Measurements from ENCODE around the gene TRAPPC6A.

The TRAPPC6A gene

DNA sequence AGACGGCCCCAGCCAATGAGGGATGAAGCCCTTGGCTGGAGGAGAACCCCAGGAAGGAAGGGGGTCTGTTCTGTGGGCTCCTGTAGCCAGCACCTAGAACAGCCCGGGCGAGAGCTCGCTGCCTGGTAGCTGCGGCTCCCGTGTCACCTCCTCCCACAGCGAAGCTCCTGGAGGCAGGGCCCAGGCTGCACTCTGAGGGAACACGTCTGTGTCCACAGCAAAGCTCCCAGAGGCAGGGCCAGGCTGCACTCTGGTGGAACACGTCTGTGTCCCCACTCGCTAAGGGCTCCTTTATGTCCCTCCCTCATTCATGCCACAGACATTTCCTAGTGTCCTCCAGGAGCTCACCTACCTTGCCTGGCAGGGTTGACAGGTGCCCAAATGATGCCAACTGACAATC, 8.4 kb downstream of the TRAPPC6A start:
- no peaks in the 10 kb centered on the region for H3K9me2 ChIP-seq (ENCODE audit: low read depth, low read length)
- TF ChIP-seq, protein P1, sequence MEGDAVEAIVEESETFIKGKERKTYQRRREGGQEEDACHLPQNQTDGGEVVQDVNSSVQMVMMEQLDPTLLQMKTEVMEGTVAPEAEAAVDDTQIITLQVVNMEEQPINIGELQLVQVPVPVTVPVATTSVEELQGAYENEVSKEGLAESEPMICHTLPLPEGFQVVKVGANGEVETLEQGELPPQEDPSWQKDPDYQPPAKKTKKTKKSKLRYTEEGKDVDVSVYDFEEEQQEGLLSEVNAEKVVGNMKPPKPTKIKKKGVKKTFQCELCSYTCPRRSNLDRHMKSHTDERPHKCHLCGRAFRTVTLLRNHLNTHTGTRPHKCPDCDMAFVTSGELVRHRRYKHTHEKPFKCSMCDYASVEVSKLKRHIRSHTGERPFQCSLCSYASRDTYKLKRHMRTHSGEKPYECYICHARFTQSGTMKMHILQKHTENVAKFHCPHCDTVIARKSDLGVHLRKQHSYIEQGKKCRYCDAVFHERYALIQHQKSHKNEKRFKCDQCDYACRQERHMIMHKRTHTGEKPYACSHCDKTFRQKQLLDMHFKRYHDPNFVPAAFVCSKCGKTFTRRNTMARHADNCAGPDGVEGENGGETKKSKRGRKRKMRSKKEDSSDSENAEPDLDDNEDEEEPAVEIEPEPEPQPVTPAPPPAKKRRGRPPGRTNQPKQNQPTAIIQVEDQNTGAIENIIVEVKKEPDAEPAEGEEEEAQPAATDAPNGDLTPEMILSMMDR (IDR thresholded peaks at IDR 0.05; ENCODE audit: low read length): no peak
- no peak overlapping the region for H3K9ac ChIP-seq (ENCODE audit: low read length)
- H4K20me1 ChIP-seq (ENCODE audit: insufficient read depth, low read length): no peaks in the 10 kb centered on the region
- H3K27ac ChIP-seq (ENCODE audit: low read depth, low read length, poor library complexity, severe bottlenecking): no peak overlapping the region
- H3K36me3 ChIP-seq (ENCODE audit: insufficient read depth, low read length): no peaks in the 10 kb centered on the region
- no peaks in the 10 kb centered on the region for H3K9me3 ChIP-seq (ENCODE audit: low read length)
- H3K4me3 ChIP-seq (ENCODE audit: low read depth, low read length, poor library complexity, severe bottlenecking): no peak overlapping the region
- H3K4me1 ChIP-seq (ENCODE audit: insufficient read depth, low read length, severe bottlenecking): no peaks in the 10 kb centered on the region
- no peaks in the 10 kb centered on the region for H3K27me3 ChIP-seq (ENCODE audit: insufficient read depth, low read length)
- H3K79me2 ChIP-seq (ENCODE audit: insufficient read depth, low read length): no peaks in the 10 kb centered on the region
- H2AFZ ChIP-seq (ENCODE audit: low read length): no peak overlapping the region
- no peaks in the 10 kb centered on the region for H3F3A ChIP-seq (ENCODE audit: insufficient read depth, low read length)
- no peak overlapping the region for H3K4me2 ChIP-seq (ENCODE audit: low read length)

DNA sequence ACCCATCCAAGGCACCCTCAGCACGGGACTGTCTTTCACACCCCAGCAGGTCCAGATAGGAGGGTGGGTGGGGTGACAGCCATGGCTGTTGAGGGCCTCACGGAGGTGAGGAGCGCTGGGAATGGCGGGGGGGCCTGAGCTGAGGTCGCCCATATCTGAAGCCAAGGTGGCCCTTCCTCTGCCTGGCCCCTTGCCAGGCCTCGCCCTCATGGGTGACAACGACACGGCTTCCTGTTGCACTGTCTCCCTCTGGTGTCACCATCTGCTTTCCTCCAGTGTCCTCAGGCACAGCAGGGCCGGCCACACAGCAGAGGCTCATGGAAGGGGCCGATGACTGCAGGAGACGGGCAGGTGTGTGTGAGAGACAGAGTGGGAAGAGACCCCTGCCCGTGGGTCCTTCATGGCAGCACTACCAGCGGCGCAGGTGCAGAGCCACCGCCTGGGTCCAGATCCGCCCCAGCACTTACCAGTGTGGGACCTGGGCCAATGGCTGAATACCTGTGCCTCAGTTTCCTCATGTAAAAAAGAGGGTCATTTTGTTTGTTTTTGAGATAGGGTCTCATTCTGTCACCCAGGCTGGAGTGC, 9.2 kb downstream of the TRAPPC6A start:
- Histone ChIP-seq H3K4me3 (ENCODE audit: low read depth, low read length, poor library complexity, severe bottlenecking) (no peak overlapping the region), H3K27ac (ENCODE audit: low read depth, low read length, poor library complexity, severe bottlenecking) (no peak overlapping the region), H4K20me1 (ENCODE audit: insufficient read depth, low read length) (no peaks in the 10 kb centered on the region), H3K9ac (ENCODE audit: low read length) (no peak overlapping the region), H3K4me1 (ENCODE audit: insufficient read depth, low read length, severe bottlenecking) (no peaks in the 10 kb centered on the region), H3K79me2 (ENCODE audit: insufficient read depth, low read length) (no peaks in the 10 kb centered on the region), H3K4me2 (ENCODE audit: low read length) (no peak overlapping the region), H3K36me3 (ENCODE audit: insufficient read depth, low read length) (no peaks in the 10 kb centered on the region), H3K9me2 (ENCODE audit: low read depth, low read length) (no peaks in the 10 kb centered on the region), H2AFZ (ENCODE audit: low read length) (no peak overlapping the region), H3K9me3 (ENCODE audit: low read length) (no peaks in the 10 kb centered on the region), H3F3A (ENCODE audit: insufficient read depth, low read length) (no peaks in the 10 kb centered on the region), H3K27me3 (ENCODE audit: insufficient read depth, low read length) (peaks cover under 1% of the 10 kb centered on the region; the same call in 1 of the 2 replicates)
- TF ChIP-seq EZH2 (IDR thresholded peaks at IDR 0.05; ENCODE audit: borderline replicate concordance, low read length): no peak
- TF ChIP-seq, protein P1 (IDR thresholded peaks at IDR 0.05; ENCODE audit: low read length): peak; percentile 18; the same call in 1 of the 2 replicates

DNA sequence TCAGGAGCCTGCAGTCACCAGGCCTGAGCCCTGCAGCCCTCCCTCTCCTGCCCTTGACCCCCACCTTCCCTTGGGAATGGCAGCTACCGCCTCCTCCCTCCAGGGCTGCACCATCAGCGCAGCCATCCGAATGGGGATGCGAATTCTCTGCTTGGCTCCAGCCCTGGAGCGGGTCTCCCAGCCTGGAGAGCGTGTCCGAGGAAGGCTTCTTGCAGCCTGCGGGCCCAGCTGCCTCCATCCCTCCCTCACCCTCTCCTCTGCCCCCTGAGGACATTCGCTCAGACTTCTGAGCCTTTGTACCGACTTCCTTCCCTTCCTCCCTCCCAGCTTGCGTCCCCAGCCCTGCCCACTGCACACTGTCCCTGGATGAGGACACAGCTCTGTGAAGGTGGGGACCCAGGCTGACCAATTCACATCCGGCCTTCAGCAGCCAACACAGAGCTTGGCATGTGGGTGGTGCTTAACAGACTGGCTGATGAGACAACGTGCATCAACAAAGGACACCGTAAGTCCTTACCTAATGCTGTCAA, 11.2 kb downstream of the TRAPPC6A start:
- Histone ChIP-seq H3K27me3 (ENCODE audit: insufficient read depth, low read length) (peaks cover 13% of the 10 kb centered on the region), H3K27ac (ENCODE audit: low read depth, low read length, poor library complexity, severe bottlenecking) (no peak overlapping the region), H4K20me1 (ENCODE audit: insufficient read depth, low read length) (no peaks in the 10 kb centered on the region), H3K4me2 (ENCODE audit: low read length) (no peak overlapping the region), H3K9me2 (ENCODE audit: low read depth, low read length) (no peaks in the 10 kb centered on the region), H3K9me3 (ENCODE audit: low read length) (no peaks in the 10 kb centered on the region), H3K36me3 (ENCODE audit: insufficient read depth, low read length) (no peaks in the 10 kb centered on the region), H3K4me3 (ENCODE audit: low read depth, low read length, poor library complexity, severe bottlenecking) (no peak overlapping the region), H2AFZ (ENCODE audit: low read length) (no peak overlapping the region), H3F3A (ENCODE audit: insufficient read depth, low read length) (no peaks in the 10 kb centered on the region), H3K9ac (ENCODE audit: low read length) (no peak overlapping the region), H3K4me1 (ENCODE audit: insufficient read depth, low read length, severe bottlenecking) (no peaks in the 10 kb centered on the region), H3K79me2 (ENCODE audit: insufficient read depth, low read length) (no peaks in the 10 kb centered on the region)
- no peak for TF ChIP-seq EZH2 (IDR thresholded peaks at IDR 0.05; ENCODE audit: borderline replicate concordance, low read length)
- TF ChIP-seq, protein P1 (IDR thresholded peaks at IDR 0.05; ENCODE audit: low read length): no peak

All from OCI-LY1 (cell line).